ENCODE measurements around the gene CDH13.

The CDH13 gene

DNA sequence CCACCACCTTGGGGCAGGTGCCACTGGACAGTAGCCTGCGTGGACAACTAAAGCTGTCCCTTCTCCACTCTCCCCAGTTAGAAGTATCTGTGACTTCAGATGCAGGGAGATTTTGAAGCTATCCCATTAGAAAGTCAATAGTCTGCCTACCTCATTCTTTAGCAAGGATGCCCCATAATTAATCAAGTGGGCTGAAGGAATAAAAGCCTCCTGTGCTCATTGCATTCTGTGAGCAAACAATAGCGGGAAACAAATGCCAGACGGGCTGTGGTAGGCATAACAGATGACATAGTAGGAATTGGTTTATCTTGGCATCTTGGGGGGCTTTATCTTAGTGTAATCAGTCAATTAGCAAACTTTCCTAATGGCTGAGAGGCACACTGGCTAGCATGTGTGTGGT is 1084.3 kb downstream of the CDH13 start:
- no peak for DNase-seq

DNA sequence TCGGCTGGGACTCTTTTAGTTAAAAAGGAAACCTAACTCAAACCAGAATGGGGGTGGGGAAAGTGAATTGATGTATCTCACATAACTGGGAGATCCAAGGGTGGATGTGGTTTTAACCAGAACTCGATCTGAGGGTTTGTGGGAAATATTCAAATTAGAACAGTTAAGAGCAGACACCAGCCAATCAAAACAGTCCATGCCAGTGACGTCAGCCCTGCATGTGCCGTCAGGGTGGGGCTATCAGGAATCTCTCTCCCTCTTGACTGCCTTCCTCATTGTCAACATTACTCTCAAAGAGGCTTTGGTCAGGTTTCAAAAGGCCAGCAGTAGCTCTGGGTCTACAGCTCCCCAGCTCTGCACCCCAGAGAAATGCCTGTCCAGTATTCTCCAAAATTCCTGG is 1086.8 kb downstream of the CDH13 start:
- DNase-seq, result no peak

- no peak for DNase-seq
Observed at GRCh38 chr16:83714286-83714685, 1087.5 kb downstream of the CDH13 start.

GRCh38 chr16:83715217-83715920 is 1088.6 kb downstream of the CDH13 start:
- DNase-seq, result no peak

DNA sequence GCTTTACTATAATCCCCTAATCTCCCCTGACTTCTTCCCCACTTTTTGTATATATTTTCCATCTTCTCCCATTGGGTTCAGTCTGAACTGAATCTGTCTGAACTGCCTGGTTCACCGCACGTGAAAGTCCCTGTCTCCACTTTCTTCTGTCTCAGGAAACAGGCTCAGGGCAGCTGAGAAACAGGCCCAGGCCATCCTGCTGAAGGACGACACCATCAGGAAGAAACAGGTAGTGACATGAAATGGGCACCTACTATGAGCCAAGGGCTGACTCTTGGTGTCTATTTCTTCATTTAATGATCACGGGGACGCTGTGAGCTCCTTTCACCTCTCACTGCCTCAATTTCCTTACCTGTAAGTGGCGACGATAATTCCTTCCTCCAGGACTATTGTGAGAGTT is 1090.5 kb downstream of the CDH13 start:
- no peak for DNase-seq

GRCh38 chr16:83717814-83718213 is 1091.0 kb downstream of the CDH13 start:
- DNase-seq, result no peak

DNA sequence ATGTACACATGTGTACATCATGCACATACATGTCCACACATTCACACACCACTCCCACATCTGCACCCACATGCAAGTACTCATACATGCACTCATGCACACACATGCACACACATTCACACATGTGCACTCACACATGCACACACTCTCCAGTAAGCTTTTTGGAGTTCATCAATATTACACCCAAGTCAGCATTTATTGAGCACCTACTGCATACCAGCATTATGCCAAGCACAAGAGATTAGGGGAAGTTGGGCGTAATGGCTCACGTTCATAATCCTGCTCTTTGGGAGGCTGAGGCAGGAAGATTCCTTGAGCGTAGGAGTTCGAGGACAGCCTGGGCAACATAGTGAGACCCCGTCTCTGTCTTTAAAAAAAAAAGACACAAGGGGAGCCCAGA is 1093.4 kb downstream of the CDH13 start:
- no peak for DNase-seq

- no peak for DNase-seq
Observed at GRCh38 chr16:83720981-83721380, 1094.2 kb downstream of the CDH13 start.

- DNase-seq, result no peak
Observed at GRCh38 chr16:83721676-83722075, 1094.9 kb downstream of the CDH13 start.

- no peak for DNase-seq
Observed at GRCh38 chr16:83722456-83723183, 1095.9 kb downstream of the CDH13 start.

GRCh38 chr16:83723244-83723643 is 1096.5 kb downstream of the CDH13 start:
- DNase-seq, result no peak

GRCh38 chr16:83723901-83724300 is 1097.1 kb downstream of the CDH13 start:
- no peak for DNase-seq

GRCh38 chr16:83724585-83724984 is 1097.8 kb downstream of the CDH13 start:
- DNase-seq, result no peak

- no peak for DNase-seq
Observed at GRCh38 chr16:83725313-83725712, 1098.5 kb downstream of the CDH13 start.

DNA sequence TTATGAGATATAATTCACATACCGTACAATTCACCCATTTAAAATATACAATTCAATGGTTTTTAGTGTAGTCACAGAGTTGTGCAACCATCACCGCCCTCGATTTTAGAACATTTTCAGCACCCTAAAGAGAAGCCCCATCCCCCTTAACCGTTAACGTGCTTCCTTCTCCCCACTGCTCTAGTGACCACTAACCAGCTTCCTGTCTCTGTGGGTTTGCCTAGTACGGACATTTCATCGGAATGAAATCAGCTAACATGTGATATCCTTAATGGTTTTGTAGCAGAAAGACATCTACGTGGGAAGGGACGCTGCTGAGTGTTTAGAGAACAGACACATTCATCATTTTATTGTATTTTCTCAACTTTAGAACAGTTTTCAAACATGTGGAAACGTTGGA is 1100.2 kb downstream of the CDH13 start:
- no peak for DNase-seq

DNA sequence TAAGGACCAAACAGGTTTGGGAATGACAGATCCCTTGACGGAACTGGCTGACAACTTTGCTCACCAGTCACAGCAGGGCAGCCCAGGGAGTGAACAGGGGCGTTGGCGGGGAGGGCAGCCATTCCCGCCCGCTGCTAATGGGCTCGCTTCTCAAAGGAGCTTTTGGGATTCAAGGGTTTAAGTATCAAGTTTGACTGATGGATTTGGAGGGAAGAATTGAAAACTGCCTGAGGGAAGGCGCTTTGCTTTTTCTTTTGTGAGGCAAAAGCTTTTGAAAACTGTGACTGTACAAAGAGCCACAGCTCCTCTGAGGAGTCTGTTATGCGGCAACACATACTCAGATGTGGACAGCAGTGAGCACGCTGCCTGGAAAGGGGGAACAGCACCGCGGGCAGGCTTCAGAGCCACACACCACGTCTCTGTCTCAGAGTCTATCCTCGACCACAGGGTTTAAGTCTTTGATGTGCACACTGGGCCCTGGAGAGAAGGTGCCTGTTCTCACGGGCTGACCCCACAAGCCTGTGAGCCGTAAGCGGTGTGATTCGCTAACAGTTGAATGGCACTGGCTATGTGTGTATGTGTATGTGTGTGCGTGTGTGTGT is 1101.1 kb downstream of the CDH13 start:
- DNase-seq, result no peak

DNA sequence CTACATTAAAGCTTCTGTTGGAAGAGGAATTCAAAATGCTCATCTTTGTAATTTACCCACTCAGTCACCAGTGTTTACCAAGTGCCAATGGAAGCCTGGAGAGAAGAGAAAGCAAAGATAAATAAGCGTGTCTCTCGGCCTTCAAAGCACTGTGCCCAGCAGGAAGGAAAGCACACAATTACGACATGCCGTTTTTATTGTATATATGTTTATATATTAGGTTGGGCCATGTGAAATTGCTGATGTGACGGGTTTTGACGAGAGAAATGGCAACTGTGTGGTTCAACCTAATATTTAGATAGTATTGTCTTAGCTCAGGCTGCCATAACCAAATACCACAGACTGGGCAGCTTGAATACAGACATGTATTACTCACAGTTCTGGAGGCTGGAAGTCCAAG is 1101.7 kb downstream of the CDH13 start:
- no peak for DNase-seq

DNA sequence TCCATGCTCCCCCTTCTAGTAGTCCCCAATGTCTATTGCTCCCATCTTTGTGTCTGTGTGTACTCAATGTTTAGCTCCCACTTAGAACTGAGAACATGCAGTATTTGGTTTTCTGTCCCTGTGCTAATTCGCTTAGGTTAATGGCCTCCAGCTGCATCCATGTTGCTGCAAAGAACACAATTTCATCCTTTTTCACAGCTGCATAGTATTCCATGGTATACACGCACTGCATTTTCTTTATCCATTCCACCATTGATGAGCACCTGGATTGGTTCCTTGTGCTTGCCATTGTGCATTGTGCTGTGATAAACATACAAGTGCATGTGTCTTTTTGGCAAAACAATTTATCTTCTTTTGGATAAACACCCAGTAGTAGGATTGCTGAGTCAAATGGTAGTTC is 1104.0 kb downstream of the CDH13 start:
- no peak for DNase-seq

DNA sequence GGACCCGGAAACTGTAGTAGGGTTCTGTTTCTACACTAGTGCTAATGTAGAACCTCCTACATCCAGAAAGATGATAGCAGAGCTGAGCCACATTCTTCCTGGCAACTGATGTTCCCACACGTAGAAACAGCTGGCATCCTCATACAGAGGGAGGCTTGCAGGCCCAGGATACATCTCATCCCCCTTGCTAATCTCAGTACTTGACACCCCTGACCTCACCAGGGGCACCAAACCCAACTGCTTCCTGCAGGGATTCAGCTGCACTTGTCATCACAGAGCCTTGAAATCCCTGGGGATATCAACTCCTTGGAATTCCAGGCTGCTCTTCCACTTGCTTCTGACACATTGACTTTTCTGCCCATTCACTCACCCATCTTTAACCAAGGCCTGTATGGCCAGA is 1105.8 kb downstream of the CDH13 start:
- no peak for DNase-seq

DNA sequence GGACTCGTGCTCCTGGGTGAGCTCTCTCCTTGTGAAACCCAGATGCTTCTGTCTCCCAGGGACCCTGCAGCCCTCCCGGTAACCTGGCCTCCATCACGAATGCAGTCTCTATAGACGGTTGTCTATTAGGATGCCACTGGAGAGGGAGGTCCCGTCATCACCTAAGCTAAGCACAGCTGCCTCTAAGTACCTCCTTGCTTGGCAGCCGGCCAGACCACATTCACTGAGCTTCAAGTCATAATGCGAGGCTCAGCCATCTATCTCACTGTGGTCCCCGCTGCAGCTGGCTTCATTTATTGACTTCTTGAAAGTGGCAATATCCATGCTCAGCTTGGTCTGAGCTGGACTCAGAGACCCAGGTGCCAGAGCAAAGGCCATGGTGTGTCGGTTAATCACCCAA is 1106.5 kb downstream of the CDH13 start:
- DNase-seq, result no peak

GRCh38 chr16:83734136-83734535 is 1107.4 kb downstream of the CDH13 start:
- no peak for DNase-seq

- DNase-seq, result no peak
Observed at GRCh38 chr16:83737729-83738354, 1111.1 kb downstream of the CDH13 start.

GRCh38 chr16:83738923-83739503 is 1112.2 kb downstream of the CDH13 start:
- DNase-seq, result no peak
